Sigmoid colon (tissue), 4 donors: Measurements from ENCODE around the gene SLC6A6.

Source experiments
- CTCF ChIP-seq, 4 experiments: fragments of 450-650 bp in 3 of 4; fragments of 200-600 bp in 1 of 4; IDR thresholded peaks; one replicate each; pipeline ENCODE4 v1.5.1; 2016 to 2019; ENCODE audit warnings: antibody characterized with exemption in 4 of 4, mild to moderate bottlenecking in 3 of 4, moderate library complexity in 2 of 4
- EP300 ChIP-seq, 4 donors: sonication (generic); formaldehyde crosslinking; IDR thresholded peaks; one replicate each; pipeline ENCODE4 v1.6.1; 2017; ENCODE audit warnings: antibody characterized with exemption in 4 of 4

GRCh38 chr3:14393440-14394106 lies 8.8 kb upstream of the SLC6A6 start:
- TF ChIP-seq CTCF (IDR thresholded peaks at IDR 0.05) = no peak
- no peak for TF ChIP-seq EP300 (IDR thresholded peaks at IDR 0.05)
